ENCODE results near the gene NDUFA12.

DNA sequence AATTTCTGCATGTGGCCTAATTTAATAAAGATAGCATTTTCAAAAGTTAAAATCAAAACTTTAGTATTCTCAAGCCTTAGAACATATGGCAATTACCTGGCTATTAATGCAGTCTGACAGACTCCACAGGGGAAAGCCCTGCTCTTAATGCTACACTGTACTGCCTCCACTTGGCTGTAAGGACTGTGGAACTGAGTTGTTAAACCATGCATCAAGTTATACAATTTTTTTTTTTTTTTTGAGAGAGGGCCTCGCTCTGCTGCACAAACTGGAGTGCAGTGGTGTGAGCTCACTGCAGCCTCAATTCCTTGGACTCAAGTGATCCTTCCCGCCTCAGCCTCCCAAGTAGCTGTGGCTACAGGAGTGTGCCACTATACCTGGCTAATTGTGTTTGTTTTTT lies 19.0 kb upstream of the NDUFA12 start:
- TF ChIP-seq, protein P1, sequence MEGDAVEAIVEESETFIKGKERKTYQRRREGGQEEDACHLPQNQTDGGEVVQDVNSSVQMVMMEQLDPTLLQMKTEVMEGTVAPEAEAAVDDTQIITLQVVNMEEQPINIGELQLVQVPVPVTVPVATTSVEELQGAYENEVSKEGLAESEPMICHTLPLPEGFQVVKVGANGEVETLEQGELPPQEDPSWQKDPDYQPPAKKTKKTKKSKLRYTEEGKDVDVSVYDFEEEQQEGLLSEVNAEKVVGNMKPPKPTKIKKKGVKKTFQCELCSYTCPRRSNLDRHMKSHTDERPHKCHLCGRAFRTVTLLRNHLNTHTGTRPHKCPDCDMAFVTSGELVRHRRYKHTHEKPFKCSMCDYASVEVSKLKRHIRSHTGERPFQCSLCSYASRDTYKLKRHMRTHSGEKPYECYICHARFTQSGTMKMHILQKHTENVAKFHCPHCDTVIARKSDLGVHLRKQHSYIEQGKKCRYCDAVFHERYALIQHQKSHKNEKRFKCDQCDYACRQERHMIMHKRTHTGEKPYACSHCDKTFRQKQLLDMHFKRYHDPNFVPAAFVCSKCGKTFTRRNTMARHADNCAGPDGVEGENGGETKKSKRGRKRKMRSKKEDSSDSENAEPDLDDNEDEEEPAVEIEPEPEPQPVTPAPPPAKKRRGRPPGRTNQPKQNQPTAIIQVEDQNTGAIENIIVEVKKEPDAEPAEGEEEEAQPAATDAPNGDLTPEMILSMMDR (conservative IDR thresholded peaks at IDR 0.05; ENCODE audit: low read depth, low read length) = no peak
- TF ChIP-seq EZH2 (IDR thresholded peaks at IDR 0.05; ENCODE audit: borderline replicate concordance, low read depth, low read length, poor library complexity, severe bottlenecking) = no peak

Measured in A673 (cell line).